Mesendoderm (in vitro differentiated cells): ENCODE results near the gene ASCL2.

ENCODE experiments used
- DNase-seq: peaks from one replicate; pipeline ENCODE4 v3.0.0; 2013
- H2AK5ac ChIP-seq: 2 replicates; pipeline ENCODE4 v1.6.1; 2013; ENCODE audit warnings: low read length, inconsistent platforms
- H2BK120ac ChIP-seq: 2 replicates; pipeline ENCODE4 v1.6.1; 2013; ENCODE audit warnings: low read depth, mild to moderate bottlenecking, low read length, moderate library complexity, mixed read lengths
- H2BK15ac ChIP-seq: replicated peaks from 2 replicates; pipeline ENCODE4 v1.6.1; 2013; ENCODE audit warnings: low read depth, mild to moderate bottlenecking, moderate library complexity
- H2BK5ac ChIP-seq: 2 replicates; pipeline ENCODE4 v1.6.1; 2013; ENCODE audit warnings: low read length, inconsistent platforms
- H3K18ac ChIP-seq: 2 replicates; pipeline ENCODE4 v1.6.1; 2013; ENCODE audit warnings: mild to moderate bottlenecking, low read length, mixed read lengths
- H3K23ac ChIP-seq: one replicate; pipeline ENCODE4 v1.6.1; 2013; ENCODE audit warnings: low read length
- H3K27ac ChIP-seq: 2 replicates; pipeline ENCODE4 v1.5.1; 2013; ENCODE audit warnings: low read depth, mild to moderate bottlenecking, inconsistent platforms, low read length, moderate library complexity
- H3K27me3 ChIP-seq: 2 replicates; pipeline ENCODE4 v1.6.1; 2013; ENCODE audit warnings: low read length, control low read depth, mild to moderate bottlenecking, inconsistent platforms; ENCODE audit not compliant: insufficient read depth, poor library complexity
- H3K36me3 ChIP-seq: 2 replicates; pipeline ENCODE4 v1.6.1; 2013; ENCODE audit warnings: low read length, inconsistent platforms; ENCODE audit not compliant: control insufficient read depth, insufficient read depth
- H3K4ac ChIP-seq: one replicate; pipeline ENCODE4 v1.6.1; 2013; ENCODE audit warnings: low read depth, mild to moderate bottlenecking, low read length, moderate library complexity
- H3K4me1 ChIP-seq: 2 replicates; pipeline ENCODE4 v1.6.1; 2013; ENCODE audit warnings: low read depth, low read length, inconsistent platforms; ENCODE audit not compliant: control insufficient read depth
- H3K4me2 ChIP-seq: 2 replicates; pipeline ENCODE4 v1.6.1; 2013; ENCODE audit warnings: low read length
- H3K4me3 ChIP-seq: 2 replicates; pipeline ENCODE4 v1.5.1; 2013; ENCODE audit warnings: mild to moderate bottlenecking, low read length
- H3K56ac ChIP-seq: one replicate; pipeline ENCODE4 v1.6.1; 2013; ENCODE audit warnings: low read length
- H3K79me1 ChIP-seq: 2 replicates; pipeline ENCODE4 v1.6.1; 2013; ENCODE audit warnings: low read length, inconsistent platforms
- H3K79me2 ChIP-seq: 2 replicates; pipeline ENCODE4 v1.6.1; 2013; ENCODE audit warnings: mild to moderate bottlenecking, low read length; ENCODE audit not compliant: control insufficient read depth, insufficient read depth
- H3K9ac ChIP-seq: 2 replicates; pipeline ENCODE4 v1.6.1; 2013; ENCODE audit warnings: low read length, inconsistent platforms
- H4K5ac ChIP-seq: one replicate; pipeline ENCODE4 v1.6.1; 2013; ENCODE audit warnings: low read length
- H4K8ac ChIP-seq: one replicate; pipeline ENCODE4 v1.6.1; 2013; ENCODE audit warnings: low read depth, mild to moderate bottlenecking, control low read depth, low read length, moderate library complexity
- WGBS: extraction: QIAGEN DNeasy Blood & Tissue Kit; methylation state at CpG from one replicate; pipeline ENCODE4 v1.1.7; 2013; ENCODE audit warnings: low lambda C conversion rate, missing lambda C conversion rate; ENCODE audit not compliant: insufficient coverage; ENCODE audit errors: extremely low coverage; 5-methylcytosine and 5-hydroxymethylcytosine counted together

ASCL2 gene

DNA sequence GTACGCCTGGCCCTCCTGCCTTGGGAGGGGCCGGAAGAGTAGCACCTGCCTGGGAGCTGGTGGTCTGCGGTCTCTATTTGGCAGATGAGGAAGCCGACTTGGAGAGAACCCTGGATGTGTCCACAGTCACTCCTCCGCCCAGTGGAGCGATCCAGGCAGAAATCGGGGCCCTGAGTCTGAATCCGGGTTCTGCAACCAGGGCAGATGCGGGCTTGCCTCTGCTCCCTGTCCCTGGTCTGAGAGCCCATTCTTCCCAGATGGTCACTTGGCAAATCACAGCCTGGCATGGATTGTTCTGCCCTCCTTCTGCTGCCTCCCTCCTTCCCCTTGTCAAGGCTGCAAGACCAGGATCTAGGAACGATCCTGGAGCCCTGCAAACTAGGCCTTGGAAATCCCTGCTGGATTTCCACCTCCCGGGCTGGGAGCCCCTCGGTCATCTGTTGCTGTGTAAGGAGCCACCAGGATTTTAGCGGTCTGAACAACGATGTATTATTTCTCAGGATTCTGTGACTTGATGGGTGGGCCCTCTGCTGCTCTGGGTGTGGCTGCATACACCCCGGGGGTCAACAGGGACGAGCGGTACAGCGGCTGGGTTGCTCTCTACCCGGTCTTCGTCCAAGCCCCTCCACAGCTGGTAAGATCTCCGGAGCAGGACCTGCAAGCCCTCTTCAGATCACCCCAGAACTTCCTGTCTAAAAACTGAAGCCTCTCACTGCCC, 2.0 kb upstream of the ASCL2 start:
- H2AK5ac ChIP-seq: no peak overlapping the region
- WGBS: no CpG with 5 or more reads among the region's 21 CpGs
- no peak overlapping the region for H3K9ac ChIP-seq
- H3K4me3 ChIP-seq: no peak overlapping the region
- H4K5ac ChIP-seq: no peak overlapping the region
- no peak overlapping the region for H3K4ac ChIP-seq
- no peak for DNase-seq
- no peak overlapping the region for H2BK5ac ChIP-seq
- H3K79me2 ChIP-seq: no peaks in the 10 kb centered on the region
- no peaks in the 10 kb centered on the region for H3K4me1 ChIP-seq
- H2BK15ac ChIP-seq: no peak overlapping the region
- no peak overlapping the region for H3K23ac ChIP-seq
- no peak overlapping the region for H3K27ac ChIP-seq
- H3K36me3 ChIP-seq: no peaks in the 10 kb centered on the region
- H3K27me3 ChIP-seq: peaks cover 28% of the 10 kb centered on the region
- no peak overlapping the region for H2BK120ac ChIP-seq
- H4K8ac ChIP-seq: no peak overlapping the region
- no peak overlapping the region for H3K18ac ChIP-seq
- H3K4me2 ChIP-seq: no peak overlapping the region
- no peaks in the 10 kb centered on the region for H3K79me1 ChIP-seq
- H3K56ac ChIP-seq: no peak overlapping the region

DNA sequence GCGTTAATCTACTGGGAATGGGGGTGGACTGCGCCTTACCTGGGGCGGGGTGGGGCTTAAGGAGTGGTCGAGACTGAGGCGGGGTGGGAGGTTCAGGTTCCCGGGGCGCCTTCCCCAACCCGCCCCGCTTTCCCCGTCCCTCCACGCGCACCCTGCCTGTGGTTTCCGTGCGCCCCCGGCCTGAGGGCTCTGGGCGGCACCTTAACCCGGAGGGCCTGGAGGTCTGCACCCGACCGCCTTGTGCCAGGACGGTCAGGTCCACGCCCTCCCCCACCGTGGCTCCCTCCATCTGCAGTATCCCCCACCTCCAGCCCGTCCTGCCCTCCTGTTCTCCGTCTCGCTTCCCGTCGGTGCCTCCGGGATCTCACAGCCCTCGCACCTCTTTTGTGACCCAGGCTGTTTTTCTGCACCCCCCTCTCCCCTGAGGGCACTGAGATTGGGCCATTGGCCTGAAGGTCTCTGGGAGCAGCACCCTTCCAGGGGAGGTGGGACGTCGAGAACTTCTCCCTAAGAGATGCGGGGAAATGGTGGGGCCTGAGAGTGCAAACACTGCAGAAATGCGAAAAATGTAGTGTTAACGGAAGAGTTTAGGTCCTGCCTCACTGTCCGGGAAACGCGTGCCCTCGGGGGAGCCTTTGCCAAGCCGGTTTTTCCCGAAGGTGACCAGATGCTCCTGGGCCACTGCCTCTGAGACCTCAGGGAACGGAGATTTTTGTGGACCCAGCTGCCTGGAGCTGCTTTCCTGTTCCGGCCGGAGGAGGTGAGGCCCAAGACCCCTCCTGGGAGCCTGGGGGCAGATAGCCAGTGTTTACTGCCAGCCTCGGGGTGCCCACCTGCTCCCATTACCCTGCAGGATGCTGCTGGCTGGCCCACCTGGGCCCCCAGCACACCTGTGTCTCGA, 1.2 kb upstream of the ASCL2 start:
- H3K4me2 ChIP-seq: no peak overlapping the region
- no peak overlapping the region for H2AK5ac ChIP-seq
- no peaks in the 10 kb centered on the region for H3K79me2 ChIP-seq
- WGBS: no CpG with 5 or more reads among the region's 45 CpGs
- H3K9ac ChIP-seq: no peak overlapping the region
- H2BK15ac ChIP-seq: no peak overlapping the region
- H3K18ac ChIP-seq: no peak overlapping the region
- no peak overlapping the region for H3K56ac ChIP-seq
- H3K79me1 ChIP-seq: no peaks in the 10 kb centered on the region
- H3K4ac ChIP-seq: no peak overlapping the region
- H3K27ac ChIP-seq: no peak overlapping the region
- peaks cover 28% of the 10 kb centered on the region for H3K27me3 ChIP-seq
- H3K36me3 ChIP-seq: no peaks in the 10 kb centered on the region
- no peak overlapping the region for H4K5ac ChIP-seq
- no peak overlapping the region for H2BK5ac ChIP-seq
- H4K8ac ChIP-seq: no peak overlapping the region
- H3K23ac ChIP-seq: no peak overlapping the region
- H3K4me3 ChIP-seq: no peak overlapping the region
- H3K4me1 ChIP-seq: no peaks in the 10 kb centered on the region
- H2BK120ac ChIP-seq: no peak overlapping the region
- no peak for DNase-seq

DNA sequence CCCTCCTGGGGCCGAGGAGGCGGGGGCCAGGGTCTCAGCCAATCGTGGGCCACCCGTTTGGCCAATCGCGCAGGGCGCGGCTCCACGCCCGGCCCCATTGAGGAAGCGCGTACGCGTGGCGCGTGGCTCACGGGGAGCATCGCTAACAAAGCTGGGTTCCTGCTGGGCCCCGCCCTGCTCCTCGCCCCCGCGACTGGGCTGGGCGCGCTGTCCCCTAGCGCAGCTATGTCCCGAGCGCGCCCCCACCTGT, 614 bp upstream of the ASCL2 start:
- Histone ChIP-seq H3K18ac (no peak overlapping the region), H3K36me3 (no peaks in the 10 kb centered on the region), H3K79me2 (no peaks in the 10 kb centered on the region), H3K56ac (no peak overlapping the region), H2AK5ac (no peak overlapping the region), H4K5ac (no peak overlapping the region), H2BK120ac (no peak overlapping the region), H3K27me3 (peaks cover 28% of the 10 kb centered on the region), H3K4ac (no peak overlapping the region), H4K8ac (no peak overlapping the region), H3K27ac (no peak overlapping the region), H3K4me3 (no peak overlapping the region), H2BK5ac (no peak overlapping the region), H3K79me1 (no peaks in the 10 kb centered on the region), H3K4me1 (no peaks in the 10 kb centered on the region), H3K23ac (no peak overlapping the region), H2BK15ac (no peak overlapping the region), H3K9ac (no peak overlapping the region), H3K4me2 (no peak overlapping the region)
- no peak for DNase-seq
- WGBS: no CpG with 5 or more reads among the region's 28 CpGs

DNA sequence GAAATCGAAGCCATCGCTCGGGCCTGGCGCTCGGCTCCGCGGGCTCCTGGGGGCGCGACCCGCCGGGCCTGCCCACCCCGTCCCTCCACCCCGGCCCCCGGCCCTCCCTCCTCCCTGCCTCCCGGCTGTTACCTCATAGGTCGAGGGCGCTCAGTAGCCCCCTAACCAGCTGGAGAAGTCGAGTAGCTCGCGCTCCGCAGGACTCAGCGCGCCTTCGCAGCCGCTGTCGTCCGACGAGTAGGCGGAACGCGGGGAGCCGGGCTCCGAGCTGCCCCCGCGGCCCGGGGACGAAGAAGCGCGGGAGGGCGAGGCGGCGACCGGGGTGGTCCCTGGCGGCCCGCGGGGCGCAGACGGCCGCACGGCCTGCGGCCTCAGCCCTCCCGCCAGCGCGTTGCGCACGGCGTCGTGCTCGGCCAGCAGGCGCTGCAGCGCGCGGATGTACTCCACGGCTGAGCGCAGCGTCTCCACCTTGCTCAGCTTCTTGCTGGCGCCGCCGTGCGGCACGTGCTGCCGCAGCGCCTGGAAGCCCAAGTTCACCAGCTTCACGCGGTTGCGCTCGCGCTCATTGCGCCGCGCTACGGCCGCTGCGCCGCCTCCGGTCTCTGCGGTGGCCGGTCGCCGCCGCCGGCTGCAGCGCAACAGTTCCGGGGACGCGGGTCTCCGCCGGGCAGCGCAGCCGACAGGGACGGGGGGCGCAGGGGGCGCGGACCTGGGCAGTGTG, 627 bp downstream of the ASCL2 start:
- Histone ChIP-seq H2AK5ac (no peak overlapping the region), H4K8ac (no peak overlapping the region), H3K4me1 (no peaks in the 10 kb centered on the region), H3K79me2 (no peaks in the 10 kb centered on the region), H2BK5ac (no peak overlapping the region), H3K4me3 (no peak overlapping the region), H3K9ac (no peak overlapping the region), H3K23ac (no peak overlapping the region), H3K27ac (no peak overlapping the region), H4K5ac (no peak overlapping the region), H2BK120ac (no peak overlapping the region), H3K18ac (peak overlapping the region; percentile 15), H3K4ac (no peak overlapping the region), H2BK15ac (no peak overlapping the region), H3K27me3 (peaks cover 28% of the 10 kb centered on the region), H3K36me3 (no peaks in the 10 kb centered on the region), H3K79me1 (no peaks in the 10 kb centered on the region), H3K4me2 (no peak overlapping the region), H3K56ac (peak overlapping the region; percentile 15)
- WGBS: no CpG with 5 or more reads among the region's 104 CpGs
- DNase-seq: peak; percentile 87

DNA sequence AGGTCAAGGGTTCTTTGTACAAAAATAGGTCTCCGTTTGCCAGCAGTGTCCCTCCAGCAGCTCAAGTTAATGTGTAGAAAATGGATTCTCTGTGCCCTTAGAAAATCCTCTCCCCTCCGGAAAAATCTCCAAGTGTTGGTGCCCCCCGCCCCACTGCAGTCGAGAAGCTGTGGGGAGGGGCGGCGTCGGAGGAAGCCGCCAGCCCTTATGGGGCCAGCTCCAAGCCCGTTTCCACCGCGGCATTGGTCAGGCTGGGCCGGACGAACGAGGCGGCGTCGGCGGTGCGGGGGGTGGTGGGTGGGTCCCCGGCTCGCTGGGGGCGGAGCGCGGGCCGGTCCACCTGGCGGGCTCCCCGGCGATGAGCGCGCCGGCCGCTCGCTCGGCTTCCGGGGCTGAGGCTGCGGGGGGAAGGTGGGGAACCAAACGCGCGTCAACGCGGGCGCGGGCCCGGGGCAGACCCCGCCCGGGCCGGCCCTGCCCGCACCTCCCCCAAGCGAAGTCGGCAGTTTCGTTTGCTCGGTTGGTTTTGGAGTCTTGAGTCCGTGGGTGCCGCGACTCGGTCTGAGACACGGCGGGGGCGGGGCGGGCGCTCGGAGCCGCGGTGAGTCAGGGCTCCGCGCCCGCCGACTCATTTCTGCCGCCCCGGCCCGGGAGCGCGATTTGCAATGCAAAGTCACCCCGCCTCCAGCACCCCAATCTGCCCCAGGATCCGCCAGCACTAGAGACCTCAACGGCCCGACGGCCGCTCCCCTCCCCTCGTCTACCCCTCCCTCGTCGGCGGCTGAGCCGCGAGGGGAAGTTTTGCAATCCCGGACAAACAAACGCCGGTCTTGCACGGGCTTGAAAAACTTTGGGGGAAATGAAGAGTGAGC, 1.4 kb downstream of the ASCL2 start:
- H3K27ac ChIP-seq: no peak overlapping the region
- H3K4me2 ChIP-seq: peak overlapping the region; percentile 40
- H3K36me3 ChIP-seq: no peaks in the 10 kb centered on the region
- H3K18ac ChIP-seq: peak overlapping the region; percentile 15
- H3K79me1 ChIP-seq: no peaks in the 10 kb centered on the region
- no peak overlapping the region for H2BK5ac ChIP-seq
- H2BK120ac ChIP-seq: no peak overlapping the region
- H4K5ac ChIP-seq: no peak overlapping the region
- H3K79me2 ChIP-seq: no peaks in the 10 kb centered on the region
- H3K9ac ChIP-seq: no peak overlapping the region
- H3K27me3 ChIP-seq: peaks cover 28% of the 10 kb centered on the region
- no peak overlapping the region for H3K23ac ChIP-seq
- H3K56ac ChIP-seq: peak overlapping the region; percentile 42
- DNase-seq: peak; percentile 23
- no peaks in the 10 kb centered on the region for H3K4me1 ChIP-seq
- no peak overlapping the region for H2BK15ac ChIP-seq
- H4K8ac ChIP-seq: no peak overlapping the region
- no peak overlapping the region for H3K4ac ChIP-seq
- no peak overlapping the region for H2AK5ac ChIP-seq
- WGBS: no CpG with 5 or more reads among the region's 89 CpGs
- no peak overlapping the region for H3K4me3 ChIP-seq
